NCI-H1436 treated with DMSO at 0.1 percent for 48 hours (cell line): ENCODE data around the gene FAF1.

Experiments
- DNase-seq: peaks from one replicate; lab custom pipeline; 2025; lab: John Stamatoyannopoulos, UW

Gene FAF1

GRCh38 chr1:50488876-50489275 is 471.2 kb downstream of the FAF1 start:
- no peak for DNase-seq

GRCh38 chr1:50488356-50488755 is 471.7 kb downstream of the FAF1 start:
- DNase-seq = no peak

GRCh38 chr1:50487725-50488124 is 472.3 kb downstream of the FAF1 start:
- no peak for DNase-seq

GRCh38 chr1:50481142-50481736 is 478.8 kb downstream of the FAF1 start:
- DNase-seq = no peak

- no peak for DNase-seq
Measured at GRCh38 chr1:50476800-50477199, 483.3 kb downstream of the FAF1 start.

GRCh38 chr1:50474859-50475809 is 484.9 kb downstream of the FAF1 start:
- DNase-seq = no peak

GRCh38 chr1:50473513-50473912 is 486.6 kb downstream of the FAF1 start:
- no peak for DNase-seq

- DNase-seq = no peak
Measured at GRCh38 chr1:50471967-50472366, 488.1 kb downstream of the FAF1 start.

GRCh38 chr1:50462964-50463363 is 497.1 kb downstream of the FAF1 start:
- DNase-seq = no peak

GRCh38 chr1:50458507-50458906 is 501.6 kb downstream of the FAF1 start:
- DNase-seq = no peak

- no peak for DNase-seq
Measured at GRCh38 chr1:50454911-50455310, 505.2 kb downstream of the FAF1 start.

GRCh38 chr1:50453266-50453665 is 506.8 kb downstream of the FAF1 start:
- peak; percentile 1 for DNase-seq

- no peak for DNase-seq
Measured at GRCh38 chr1:50452700-50453099, 507.4 kb downstream of the FAF1 start.

- no peak for DNase-seq
Measured at GRCh38 chr1:50450861-50451653, 509.0 kb downstream of the FAF1 start.

GRCh38 chr1:50447961-50448360 is 512.1 kb downstream of the FAF1 start:
- no peak for DNase-seq

- no peak for DNase-seq
Measured at GRCh38 chr1:50441183-50441582, 518.9 kb downstream of the FAF1 start.

GRCh38 chr1:50438945-50439344 is 521.1 kb downstream of the FAF1 start:
- no peak for DNase-seq

GRCh38 chr1:50436489-50436888 is 523.6 kb downstream of the FAF1 start:
- DNase-seq = no peak

GRCh38 chr1:50430010-50430405 is 530.1 kb downstream of the FAF1 start:
- DNase-seq = no peak

- no peak for DNase-seq
Measured at GRCh38 chr1:50427818-50428779, 532.0 kb downstream of the FAF1 start.

- DNase-seq = no peak
Measured at GRCh38 chr1:50427086-50427817, 532.8 kb downstream of the FAF1 start.
